ENCODE results near the gene SLC6A18.

SLC6A18 gene

DNA sequence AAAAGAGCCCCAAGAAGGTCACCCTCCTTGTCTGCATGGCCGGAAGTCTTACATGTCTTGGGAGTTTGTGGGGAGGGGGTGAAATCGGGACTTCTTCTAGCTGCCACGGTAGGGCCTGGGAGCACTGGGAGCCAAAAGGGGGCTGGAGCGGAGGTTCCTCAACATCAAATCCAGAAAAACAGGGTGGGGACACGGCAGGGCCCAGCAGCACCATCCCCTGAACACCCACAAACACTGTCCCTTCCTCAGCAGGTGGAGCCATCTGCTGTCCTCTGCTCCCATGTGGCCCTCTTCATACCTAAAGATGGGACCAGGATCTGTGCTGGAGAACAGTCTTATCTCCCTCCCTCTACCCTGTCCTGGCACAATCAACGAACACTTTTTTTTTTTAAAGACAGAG, 67.0 kb downstream of the SLC6A18 start:
- no peak overlapping the region for H3K4me3 ChIP-seq (ENCODE audit: low read length)
- H3K36me3 ChIP-seq (ENCODE audit: control insufficient read depth, insufficient read depth, low read length, severe bottlenecking): no peaks in the 10 kb centered on the region
- H3K4me1 ChIP-seq (ENCODE audit: control insufficient read depth, insufficient read depth, low read length): no peaks in the 10 kb centered on the region
- H3K9ac ChIP-seq (ENCODE audit: low read length): no peak overlapping the region
- DNase-seq (ENCODE audit: low read depth): no peak
- H3K27me3 ChIP-seq (replicated peaks; ENCODE audit: control insufficient read depth, insufficient read depth, low read length): peaks cover 32% of the 10 kb centered on the region
- H3K9me3 ChIP-seq (ENCODE audit: control insufficient read depth, low read length): peaks cover 12% of the 10 kb centered on the region

- DNase-seq (ENCODE audit: low read depth): no peak
- no peak overlapping the region for H3K4me3 ChIP-seq (ENCODE audit: low read length)
Observed at GRCh38 chr5:1292846-1293415, 67.8 kb downstream of the SLC6A18 start.

DNA sequence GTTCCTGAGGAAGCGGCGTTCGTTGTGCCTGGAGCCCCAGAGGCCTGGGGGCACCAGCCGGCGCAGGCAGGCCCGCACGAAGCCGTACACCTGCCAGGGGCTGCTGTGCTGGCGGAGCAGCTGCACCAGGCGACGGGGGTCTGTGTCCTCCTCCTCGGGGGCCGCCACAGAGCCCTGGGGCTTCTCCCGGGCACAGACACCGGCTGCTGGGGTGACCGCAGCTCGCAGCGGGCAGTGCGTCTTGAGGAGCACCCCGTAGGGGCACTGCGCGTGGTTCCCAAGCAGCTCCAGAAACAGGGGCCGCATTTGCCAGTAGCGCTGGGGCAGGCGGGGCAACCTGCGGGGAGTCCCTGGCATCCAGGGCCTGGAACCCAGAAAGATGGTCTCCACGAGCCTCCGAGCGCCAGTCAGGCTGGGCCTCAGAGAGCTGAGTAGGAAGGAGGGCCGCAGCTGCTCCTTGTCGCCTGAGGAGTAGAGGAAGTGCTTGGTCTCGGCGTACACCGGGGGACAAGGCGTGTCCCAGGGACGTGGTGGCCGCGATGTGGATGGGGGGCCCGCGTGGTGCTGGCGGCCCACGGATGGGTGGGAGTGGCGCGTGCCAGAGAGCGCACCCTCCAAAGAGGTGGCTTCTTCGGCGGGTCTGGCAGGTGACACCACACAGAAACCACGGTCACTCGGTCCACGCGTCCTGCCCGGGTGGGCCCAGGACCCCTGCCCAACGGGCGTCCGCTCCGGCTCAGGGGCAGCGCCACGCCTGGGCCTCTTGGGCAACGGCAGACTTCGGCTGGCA, 68.4 kb downstream of the SLC6A18 start:
- no peak for DNase-seq (ENCODE audit: low read depth)

More at GRCh38 chr5:1292846-1293415, 67.8 kb downstream of the SLC6A18 start:
- Histone ChIP-seq H3K27me3 (replicated peaks; ENCODE audit: control insufficient read depth, insufficient read depth, low read length) (peaks cover 37% of the 10 kb centered on the region), H3K36me3 (ENCODE audit: control insufficient read depth, insufficient read depth, low read length, severe bottlenecking) (no peaks in the 10 kb centered on the region), H3K9ac (ENCODE audit: low read length) (no peak overlapping the region), H3K4me1 (ENCODE audit: control insufficient read depth, insufficient read depth, low read length) (no peaks in the 10 kb centered on the region), H3K9me3 (ENCODE audit: control insufficient read depth, low read length) (peaks cover 7% of the 10 kb centered on the region)

DNA sequence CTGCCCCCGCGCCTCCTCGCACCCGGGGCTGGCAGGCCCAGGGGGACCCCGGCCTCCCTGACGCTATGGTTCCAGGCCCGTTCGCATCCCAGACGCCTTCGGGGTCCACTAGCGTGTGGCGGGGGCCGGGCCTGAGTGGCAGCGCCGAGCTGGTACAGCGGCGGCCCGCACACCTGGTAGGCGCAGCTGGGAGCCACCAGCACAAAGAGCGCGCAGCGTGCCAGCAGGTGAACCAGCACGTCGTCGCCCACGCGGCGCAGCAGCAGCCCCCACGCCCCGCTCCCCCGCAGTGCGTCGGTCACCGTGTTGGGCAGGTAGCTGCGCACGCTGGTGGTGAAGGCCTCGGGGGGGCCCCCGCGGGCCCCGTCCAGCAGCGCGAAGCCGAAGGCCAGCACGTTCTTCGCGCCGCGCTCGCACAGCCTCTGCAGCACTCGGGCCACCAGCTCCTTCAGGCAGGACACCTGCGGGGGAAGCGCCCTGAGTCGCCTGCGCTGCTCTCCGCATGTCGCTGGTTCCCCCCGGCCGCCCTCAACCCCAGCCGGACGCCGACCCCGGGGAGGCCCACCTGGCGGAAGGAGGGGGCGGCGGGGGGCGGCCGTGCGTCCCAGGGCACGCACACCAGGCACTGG, 69.1 kb downstream of the SLC6A18 start:
- peaks cover 44% of the 10 kb centered on the region for H3K27me3 ChIP-seq (replicated peaks; ENCODE audit: control insufficient read depth, insufficient read depth, low read length)
- no peaks in the 10 kb centered on the region for H3K36me3 ChIP-seq (ENCODE audit: control insufficient read depth, insufficient read depth, low read length, severe bottlenecking)
- no peak for DNase-seq (ENCODE audit: low read depth)
- no peak overlapping the region for H3K4me3 ChIP-seq (ENCODE audit: low read length)
- no peak overlapping the region for H3K9ac ChIP-seq (ENCODE audit: low read length)
- H3K9me3 ChIP-seq (ENCODE audit: control insufficient read depth, low read length): no peaks in the 10 kb centered on the region
- no peaks in the 10 kb centered on the region for H3K4me1 ChIP-seq (ENCODE audit: control insufficient read depth, insufficient read depth, low read length)

More for the DNA sequence above, 68.4 kb downstream of the SLC6A18 start:
- Histone ChIP-seq H3K9me3 (ENCODE audit: control insufficient read depth, low read length) (peaks cover under 1% of the 10 kb centered on the region), H3K9ac (ENCODE audit: low read length) (no peak overlapping the region), H3K4me3 (ENCODE audit: low read length) (no peak overlapping the region), H3K27me3 (replicated peaks; ENCODE audit: control insufficient read depth, insufficient read depth, low read length) (peaks cover 38% of the 10 kb centered on the region), H3K36me3 (ENCODE audit: control insufficient read depth, insufficient read depth, low read length, severe bottlenecking) (no peaks in the 10 kb centered on the region), H3K4me1 (ENCODE audit: control insufficient read depth, insufficient read depth, low read length) (no peaks in the 10 kb centered on the region)

DNA sequence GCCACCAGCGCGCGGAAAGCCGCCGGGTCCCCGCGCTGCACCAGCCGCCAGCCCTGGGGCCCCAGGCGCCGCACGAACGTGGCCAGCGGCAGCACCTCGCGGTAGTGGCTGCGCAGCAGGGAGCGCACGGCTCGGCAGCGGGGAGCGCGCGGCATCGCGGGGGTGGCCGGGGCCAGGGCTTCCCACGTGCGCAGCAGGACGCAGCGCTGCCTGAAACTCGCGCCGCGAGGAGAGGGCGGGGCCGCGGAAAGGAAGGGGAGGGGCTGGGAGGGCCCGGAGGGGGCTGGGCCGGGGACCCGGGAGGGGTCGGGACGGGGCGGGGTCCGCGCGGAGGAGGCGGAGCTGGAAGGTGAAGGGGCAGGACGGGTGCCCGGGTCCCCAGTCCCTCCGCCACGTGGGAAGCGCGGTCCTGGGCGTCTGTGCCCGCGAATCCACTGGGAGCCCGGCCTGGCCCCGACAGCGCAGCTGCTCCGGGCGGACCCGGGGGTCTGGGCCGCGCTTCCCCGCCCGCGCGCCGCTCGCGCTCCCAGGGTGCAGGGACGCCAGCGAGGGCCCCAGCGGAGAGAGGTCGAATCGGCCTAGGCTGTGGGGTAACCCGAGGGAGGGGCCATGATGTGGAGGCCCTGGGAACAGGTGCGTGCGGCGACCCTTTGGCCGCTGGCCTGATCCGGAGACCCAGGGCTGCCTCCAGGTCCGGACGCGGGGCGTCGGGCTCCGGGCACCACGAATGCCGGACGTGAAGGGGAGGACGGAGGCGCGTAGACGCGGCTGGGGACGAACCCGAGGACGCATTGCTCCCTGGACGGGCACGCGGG, 69.9 kb downstream of the SLC6A18 start, which contains the start of gene TERT:
TERT (minus strand) TSS at position 234 of the 815 bp plus-strand sequence; CDS start at position 155, 79 bp downstream.
- H3K4me3 ChIP-seq (ENCODE audit: low read length): no peak within 1 kb of the TSS
- H3K27me3 ChIP-seq (replicated peaks; ENCODE audit: control insufficient read depth, insufficient read depth, low read length): peaks cover 51% of the 10 kb centered on the region
- no peak within 1 kb of the TSS for H3K9ac ChIP-seq (ENCODE audit: low read length)
- H3K4me1 ChIP-seq (ENCODE audit: control insufficient read depth, insufficient read depth, low read length): no peaks in the 10 kb centered on the region
- DNase-seq (ENCODE audit: low read depth): no peak
- no peaks in the 10 kb centered on the region for H3K9me3 ChIP-seq (ENCODE audit: control insufficient read depth, low read length)
- H3K36me3 ChIP-seq (ENCODE audit: control insufficient read depth, insufficient read depth, low read length, severe bottlenecking): no peaks in the 10 kb centered on the region

DNA sequence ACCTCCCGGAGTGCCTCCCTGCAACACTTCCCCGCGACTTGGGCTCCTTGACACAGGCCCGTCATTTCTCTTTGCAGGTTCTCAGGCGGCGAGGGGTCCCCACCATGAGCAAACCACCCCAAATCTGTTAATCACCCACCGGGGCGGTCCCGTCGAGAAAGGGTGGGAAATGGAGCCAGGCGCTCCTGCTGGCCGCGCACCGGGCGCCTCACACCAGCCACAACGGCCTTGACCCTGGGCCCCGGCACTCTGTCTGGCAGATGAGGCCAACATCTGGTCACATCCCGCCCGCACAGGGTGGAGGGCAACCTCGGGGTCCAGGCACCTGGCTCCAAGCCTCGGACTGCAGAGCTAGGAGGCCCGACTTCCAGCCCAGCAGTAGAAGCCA, 70.5 kb downstream of the SLC6A18 start:
- H3K9ac ChIP-seq (ENCODE audit: low read length): no peak overlapping the region
- H3K27me3 ChIP-seq (replicated peaks; ENCODE audit: control insufficient read depth, insufficient read depth, low read length): peaks cover 56% of the 10 kb centered on the region
- no peaks in the 10 kb centered on the region for H3K4me1 ChIP-seq (ENCODE audit: control insufficient read depth, insufficient read depth, low read length)
- H3K4me3 ChIP-seq (ENCODE audit: low read length): no peak overlapping the region
- no peaks in the 10 kb centered on the region for H3K9me3 ChIP-seq (ENCODE audit: control insufficient read depth, low read length)
- no peaks in the 10 kb centered on the region for H3K36me3 ChIP-seq (ENCODE audit: control insufficient read depth, insufficient read depth, low read length, severe bottlenecking)
- DNase-seq (ENCODE audit: low read depth): no peak

All from adipocyte (in vitro differentiated cells).